Measurements from ENCODE around the gene ANKRD11.

Gene ANKRD11

DNA sequence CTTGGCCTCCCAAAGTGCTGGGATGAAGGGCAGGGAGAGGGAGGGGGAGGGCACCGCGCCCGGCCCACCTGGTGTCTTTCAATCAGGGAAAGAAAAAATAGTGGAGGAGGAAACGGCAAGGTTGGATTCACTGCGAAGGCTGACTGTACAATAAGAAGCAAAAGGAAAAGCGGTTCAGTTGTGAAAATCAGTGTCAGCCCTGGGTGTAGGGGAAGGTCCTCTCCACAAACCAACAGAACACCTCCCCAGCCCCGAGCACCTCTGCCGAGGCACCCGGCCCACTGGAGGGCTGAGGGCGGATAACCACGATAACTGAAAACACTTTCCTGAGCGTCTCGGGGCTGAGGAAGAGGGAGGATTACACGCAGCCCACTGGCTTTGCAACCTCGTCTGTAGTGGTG lies 16.4 kb upstream of the ANKRD11 start:
- DNase-seq, result no peak

DNA sequence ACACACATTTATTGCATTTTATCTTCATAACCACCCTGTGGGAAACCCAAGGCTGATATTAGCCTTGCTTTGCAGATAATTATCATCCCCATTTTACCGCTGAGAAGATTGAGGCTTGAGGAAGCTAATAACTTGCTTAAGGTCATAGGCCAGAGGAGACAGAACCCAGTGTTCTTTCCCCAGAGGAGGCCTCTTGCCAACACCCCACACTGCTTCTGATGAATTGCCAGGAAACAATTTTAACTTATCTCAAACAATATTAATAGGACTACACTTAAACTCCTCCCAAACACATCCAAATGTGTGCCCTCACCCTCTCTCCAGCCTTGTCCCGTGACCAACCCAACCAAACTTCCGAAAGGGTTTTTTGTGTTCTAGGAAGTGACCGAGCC lies 15.7 kb upstream of the ANKRD11 start:
- no peak for DNase-seq

DNA sequence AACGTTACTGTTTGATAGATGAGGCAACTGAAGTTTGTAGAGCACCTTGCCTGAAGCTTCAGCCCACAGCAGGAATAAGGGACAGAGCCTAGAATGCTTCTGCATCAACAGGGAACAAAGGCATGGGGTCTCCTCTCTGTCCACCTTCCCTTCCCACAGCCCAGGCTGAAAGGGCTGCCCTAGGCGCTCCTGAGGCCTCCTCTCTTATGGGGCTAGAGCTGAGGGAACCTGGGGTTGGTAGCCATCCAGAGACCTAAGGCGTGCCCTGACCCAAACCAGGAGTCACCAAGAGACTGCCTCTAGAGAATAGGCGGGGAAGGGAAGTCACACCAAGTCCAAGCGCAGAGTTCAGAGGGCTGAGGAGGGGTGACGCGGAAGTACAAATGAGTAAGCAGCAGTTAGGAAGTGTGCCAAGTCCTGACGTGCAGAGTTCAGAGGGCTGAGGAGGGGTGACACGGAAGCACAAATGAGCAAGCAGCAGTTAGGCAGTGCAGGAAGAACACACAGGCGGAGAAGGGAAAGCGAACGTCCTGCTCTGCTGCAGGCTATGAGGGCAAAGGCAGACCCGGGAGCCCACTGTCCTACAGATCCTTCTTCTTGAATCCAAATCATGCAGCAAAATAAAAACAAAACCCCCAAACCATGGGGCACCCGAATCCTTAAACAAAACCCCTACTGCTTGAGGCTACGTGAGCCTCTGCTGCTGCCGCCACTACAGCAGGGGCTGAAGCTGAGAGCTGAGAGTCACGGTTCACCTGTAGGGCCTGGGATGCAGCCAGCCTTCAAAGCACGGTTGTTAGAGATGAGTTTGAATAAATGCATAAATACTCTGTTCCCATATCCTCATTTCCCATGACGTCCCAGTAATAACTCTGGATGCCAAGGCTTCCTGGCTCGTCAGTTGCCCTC lies 15.1 kb upstream of the ANKRD11 start:
- peak; percentile 63 for DNase-seq

DNA sequence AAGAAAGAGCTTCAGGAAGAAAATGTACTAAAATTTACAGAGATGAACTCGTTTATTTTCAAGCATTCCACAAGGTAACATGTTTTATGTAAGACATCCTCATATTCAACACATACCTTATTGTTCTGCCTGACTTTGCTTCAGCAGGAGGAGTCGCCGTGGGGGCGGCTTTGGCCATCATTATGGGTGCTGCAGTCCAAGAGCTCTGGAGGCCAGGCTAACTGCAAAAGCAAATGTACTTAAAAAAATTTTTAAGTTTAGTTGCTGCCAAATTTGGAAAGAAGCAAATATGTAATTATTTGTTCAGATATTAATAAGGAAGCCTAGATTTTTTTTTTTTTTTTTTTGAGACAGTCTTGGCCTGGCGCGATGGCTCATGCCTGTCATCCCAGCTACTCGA lies 13.7 kb upstream of the ANKRD11 start:
- DNase-seq, result no peak

DNA sequence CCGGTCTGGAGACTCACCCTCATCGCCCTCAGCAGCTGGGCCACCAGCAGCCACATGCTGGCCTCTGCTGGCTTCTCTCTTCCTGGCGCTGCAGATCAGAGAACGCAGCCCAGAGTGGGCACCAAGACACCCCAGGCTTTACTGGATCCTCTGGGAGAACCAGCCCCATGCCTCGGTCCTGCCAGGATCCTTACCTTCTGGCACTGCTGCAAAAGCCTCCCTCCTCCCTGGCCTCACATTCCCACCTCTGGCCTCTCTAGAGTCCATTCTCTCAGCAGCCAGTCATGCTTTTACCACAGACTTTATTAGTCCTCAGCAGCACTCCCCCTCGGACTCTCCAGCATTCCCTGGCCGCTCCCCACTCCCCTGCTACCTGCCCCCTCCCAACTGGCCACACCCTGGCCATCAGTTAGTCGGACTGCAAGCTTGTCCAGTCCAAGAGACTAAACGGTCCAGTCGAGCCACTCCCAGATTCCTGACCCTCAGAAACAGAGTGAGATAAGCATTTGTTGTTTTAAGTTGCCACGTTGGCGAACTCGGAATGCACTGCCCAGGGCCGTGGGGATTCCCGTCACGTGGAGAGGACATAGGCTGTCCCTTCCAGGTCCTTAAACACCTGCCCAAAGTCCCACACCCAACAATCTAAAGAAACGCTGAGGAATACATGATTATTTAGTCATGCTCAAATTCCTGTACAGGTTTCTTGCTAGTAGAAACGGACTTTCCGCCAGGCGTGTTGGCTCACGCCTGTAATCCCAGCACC lies 11.9 kb upstream of the ANKRD11 start:
- no peak for DNase-seq

DNA sequence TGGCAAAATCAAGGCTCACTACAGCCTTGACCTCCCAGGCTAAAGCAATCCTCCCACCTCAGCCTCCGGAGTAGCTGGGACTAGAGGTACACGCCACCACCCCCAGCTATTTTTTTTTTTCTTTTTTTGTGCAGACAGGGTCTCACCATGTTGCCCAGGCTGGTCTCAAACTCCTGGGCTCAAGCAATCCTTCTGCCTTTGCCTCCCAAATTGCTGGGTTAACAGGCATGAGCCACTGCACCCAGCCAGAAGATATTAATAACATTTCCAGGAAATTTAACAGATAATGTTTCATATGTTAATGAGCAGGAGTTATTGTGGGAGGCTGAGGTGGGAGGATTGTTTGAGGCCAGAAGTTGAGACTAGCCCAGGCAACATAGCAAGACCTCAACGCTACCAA lies 9.4 kb upstream of the ANKRD11 start:
- DNase-seq, result no peak

DNA sequence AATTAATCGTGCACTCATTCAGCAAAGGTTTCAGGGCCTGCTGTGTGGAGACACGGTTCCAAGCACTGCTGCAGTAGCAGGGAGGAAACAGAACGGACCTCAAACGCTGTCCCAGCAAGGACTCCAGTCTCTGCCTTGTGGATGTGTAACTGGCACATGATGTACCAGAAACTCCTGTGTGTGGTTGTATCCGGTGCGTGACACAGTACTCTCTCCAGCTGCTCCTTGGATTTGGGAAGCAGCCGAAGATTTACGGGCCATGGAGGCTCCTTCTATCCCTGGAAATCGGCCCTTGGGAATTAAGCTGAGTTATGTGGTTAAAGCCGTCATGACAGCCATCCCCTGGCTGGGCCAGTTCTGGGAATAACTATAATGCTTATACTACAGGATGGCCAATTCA lies 8.5 kb upstream of the ANKRD11 start:
- DNase-seq, result peak; percentile 95

DNA sequence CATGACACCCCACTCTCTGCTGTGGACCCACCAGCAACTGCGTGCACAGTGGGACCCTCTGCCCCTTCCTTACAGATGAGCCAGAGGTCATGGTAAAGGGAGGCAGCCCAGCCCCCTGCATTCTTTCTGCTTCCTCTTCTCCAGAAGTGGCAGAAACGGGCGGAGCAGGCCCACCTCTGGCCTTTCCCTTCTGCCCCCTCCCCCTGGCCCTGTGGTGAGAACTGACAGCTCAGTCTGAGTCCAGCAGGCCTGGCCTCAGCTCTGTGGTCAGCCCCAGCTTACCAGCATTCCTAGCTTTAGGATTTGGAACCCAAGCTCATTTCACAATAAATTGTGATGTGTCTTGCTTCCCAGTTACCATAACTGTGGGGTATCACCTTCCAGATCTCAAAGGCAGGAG lies 4.8 kb upstream of the ANKRD11 start:
- DNase-seq, result peak; percentile 62

DNA sequence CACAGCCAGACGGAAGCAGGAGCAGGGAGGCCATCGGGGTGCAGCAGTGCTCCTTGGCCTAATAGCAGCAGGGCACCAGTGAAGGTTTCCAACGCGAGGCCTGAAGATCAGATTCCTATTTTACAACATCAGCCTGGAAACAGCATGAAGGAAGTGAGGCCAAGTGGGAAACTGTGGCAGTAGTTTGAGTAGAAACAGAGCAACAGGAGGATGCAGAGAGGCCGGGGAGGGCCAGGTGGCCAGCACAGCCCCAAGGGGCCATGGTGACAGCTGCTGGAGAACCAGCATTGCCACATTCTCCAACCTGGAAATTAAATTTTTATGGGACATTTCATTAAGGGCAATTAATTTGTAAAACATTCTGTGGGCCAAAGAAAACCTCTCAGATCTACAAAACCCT lies 3.4 kb upstream of the ANKRD11 start:
- DNase-seq, result no peak

DNA sequence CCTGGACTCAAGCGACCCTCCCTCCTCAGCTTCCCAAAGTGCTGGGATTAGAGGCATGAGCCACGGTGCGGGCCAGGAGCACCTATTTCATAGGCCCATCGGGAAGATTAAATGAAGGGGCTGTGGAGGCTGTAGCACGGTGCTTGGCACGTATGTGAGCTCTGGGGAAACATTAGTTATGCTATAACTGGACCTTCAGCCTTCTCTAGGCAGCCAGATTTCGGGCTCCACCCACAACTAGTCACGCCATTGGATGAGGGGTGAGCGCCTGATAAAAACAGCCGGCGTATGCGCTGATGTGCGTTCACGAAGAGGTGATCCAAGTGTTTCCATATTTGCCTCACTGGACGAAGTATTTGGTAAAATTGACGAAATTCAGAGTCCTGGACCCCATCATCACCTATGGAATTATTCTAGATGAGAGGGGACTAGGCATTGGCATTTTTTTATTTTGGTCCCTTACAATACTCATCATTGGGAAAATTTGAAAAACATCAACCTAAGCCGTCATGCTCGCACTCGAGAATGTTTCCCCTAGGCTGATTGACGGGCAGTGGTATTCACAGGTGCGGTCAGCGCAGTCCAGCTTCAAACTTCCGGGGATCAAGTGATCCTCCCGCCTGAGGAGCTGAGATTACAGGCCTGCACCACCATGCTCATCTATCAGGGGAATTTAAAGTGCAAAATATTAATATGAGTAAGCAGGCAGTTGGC lies 1.8 kb upstream of the ANKRD11 start:
- DNase-seq, result no peak

DNA sequence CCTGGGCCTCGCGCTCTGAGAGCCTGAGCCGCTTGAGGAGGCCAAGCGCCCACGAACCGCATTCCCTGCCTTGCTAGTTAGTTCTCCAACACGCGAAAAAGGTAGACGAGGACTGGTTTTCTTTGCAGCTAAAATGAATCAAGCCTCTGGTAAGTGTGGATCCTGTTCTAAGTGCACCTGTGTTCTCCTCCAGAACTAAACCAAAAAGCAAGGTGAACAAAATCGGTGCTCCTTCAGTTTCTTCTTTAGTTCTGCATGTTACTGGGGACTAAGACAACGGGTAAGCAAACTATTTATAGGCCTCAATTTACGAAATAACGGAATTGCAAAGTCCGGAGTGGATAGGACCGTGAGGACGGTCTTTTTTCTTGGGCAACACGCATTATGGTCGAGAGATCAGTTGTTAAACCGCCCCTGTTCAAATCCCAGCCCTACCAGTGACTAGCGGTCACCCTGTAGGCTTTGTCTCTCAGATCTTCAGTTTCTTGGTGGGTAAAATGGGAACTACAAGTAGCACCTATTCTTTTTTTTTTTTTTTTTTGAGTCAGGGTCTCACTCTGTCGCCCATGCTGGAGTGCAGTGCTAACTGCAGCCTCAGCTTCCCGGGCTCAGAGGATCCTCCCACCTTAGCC lies 993 bp upstream of the ANKRD11 start:
- no peak for DNase-seq

DNA sequence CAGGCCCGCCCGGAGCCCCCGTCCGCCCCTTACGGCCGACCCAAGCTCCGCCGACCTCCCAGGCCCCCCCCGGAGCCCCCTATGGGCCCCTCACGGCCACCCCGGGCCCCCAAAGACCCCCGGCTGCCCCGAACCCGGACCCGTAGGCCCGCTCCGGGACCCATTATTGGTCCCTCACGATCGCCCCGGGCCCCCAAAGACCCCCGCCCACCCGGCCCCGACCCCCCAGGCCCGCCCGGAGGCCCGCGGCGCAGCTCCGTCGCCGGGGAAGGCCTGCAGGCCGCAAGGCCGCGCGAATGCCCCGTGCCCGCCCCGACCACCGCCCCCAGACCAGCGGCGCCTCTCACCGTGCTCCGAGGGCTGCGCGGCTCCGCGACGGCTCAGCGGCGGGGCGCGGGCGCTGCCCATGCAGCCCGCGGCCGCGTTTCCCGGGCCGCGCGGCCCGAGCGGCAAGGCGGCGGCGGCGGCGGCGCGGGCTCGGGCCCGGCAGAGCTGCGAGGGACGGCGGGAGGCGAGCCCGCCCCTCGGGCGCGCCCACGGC lies 393 bp downstream of the ANKRD11 start:
- DNase-seq, result no peak

DNA sequence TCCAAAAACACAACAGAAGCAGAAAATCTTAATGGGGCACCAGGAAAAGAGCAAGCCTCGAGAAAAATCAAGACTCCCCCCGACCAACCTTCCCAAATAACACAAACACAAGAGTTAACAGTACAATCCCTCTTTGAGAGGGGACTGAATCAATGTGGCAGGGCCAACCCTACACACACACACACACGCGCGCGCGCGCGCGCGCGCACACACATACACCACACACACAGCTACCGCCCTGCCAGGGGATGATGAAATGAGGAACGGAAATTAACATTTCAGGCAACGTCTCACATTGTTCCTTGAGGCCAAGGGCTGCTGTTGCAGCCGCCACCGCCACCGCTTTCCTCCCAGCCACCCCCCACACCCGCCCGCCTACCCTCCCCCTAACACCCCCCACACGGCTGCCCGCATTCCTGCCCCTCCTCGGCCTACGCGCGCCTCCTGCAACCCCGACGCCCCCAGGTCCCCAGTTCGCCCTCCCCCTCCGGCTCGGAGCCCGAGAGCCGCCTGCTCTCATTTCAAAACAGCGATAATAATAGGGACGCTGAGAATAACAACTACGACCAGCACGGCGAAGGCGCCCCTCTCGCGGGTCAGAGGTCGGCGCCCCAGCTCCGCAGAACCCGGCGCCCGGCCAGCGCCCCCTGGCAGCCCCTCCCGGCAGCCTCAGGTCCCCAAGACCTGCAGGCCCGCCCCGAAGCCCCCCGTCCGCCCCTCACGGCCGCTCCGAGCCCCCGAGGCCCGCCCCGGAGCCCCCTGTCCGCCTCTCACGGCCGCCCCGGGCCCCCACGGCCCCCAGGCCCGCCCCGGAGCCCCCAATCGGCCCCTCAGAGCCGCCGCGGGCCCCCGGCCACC lies 1.1 kb downstream of the ANKRD11 start:
- peak; percentile 97 for DNase-seq

DNA sequence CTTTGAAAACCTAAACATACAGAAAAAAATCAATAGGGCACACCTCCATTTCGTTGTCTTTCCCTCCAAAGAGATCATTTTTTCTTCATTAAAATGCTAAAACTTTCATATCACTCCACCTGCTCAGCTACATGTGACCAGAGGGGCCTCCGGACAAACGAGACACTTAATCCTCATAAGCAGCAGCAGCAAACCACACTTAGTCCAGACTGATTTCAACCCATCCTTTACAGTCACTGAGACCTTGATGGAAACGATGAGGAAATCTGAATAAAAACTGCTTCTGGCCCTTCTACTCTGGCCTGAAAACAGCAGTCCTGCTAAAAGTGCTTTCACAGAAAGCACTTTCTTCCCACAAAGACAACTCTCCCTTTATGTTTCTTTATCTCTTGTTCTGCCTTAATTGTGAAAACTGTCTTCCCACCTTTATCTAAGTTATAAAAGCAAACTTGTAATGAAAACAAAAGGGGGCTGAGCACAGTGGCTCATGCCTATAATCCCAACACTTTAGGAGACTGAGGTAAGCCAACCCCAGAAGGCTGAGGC lies 4.6 kb downstream of the ANKRD11 start:
- no peak for DNase-seq

DNA sequence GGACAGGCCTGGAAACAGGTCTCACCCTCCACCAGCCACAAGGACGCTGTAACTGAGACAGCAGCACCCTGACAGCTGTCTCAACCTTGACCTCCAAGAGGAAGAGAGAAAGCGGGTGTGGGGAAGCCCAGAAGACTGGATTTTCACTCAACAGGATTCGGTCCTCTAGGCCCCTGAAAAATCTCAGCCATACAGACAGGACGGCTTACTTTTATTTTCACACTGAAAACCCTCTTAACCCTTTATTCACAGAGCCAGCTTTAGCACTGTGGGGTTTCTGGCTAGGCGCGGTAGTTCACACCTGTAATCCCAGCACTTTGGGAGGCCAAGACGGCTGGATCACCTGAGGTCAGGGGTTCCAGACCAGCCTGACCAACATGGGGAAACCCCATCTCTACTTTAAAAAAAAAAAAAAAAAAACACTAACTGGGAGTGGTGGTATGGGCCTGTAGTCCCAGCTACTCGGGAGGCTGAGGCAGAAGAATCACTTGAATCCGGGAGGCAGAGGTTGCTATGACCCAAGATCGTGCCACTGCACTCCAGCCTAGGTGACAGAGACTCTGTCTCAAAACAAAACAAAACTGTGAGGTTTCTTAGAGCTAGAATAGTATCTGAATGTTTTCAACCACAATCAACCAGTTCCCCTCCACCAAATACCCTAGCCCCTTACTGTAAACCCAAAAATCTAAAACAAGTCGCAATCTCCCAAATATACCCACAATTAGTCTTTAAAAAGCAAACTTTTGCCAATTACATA lies 5.3 kb downstream of the ANKRD11 start:
- no peak for DNase-seq

DNA sequence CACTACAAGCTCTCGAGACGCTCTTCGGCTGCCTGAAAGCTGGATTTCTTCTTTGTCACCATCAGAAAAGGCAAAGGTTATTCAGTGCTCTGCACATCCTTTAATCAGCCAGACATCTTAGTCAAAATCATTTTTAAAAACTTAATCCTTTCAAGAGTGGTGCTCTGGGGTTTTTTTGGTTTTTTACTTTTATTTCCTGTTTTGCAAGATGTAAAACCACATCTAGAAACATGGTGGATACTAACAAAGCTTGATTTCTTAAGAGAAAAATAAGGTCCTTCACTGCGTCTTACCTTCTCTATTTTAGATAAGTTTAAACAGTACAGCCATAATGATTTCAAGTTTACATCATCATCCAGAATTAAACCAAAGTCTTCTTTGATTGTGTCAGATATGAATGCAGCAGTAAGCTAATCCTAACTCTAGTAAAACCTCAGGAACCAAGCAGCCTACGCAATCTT lies 6.3 kb downstream of the ANKRD11 start:
- DNase-seq, result no peak

DNA sequence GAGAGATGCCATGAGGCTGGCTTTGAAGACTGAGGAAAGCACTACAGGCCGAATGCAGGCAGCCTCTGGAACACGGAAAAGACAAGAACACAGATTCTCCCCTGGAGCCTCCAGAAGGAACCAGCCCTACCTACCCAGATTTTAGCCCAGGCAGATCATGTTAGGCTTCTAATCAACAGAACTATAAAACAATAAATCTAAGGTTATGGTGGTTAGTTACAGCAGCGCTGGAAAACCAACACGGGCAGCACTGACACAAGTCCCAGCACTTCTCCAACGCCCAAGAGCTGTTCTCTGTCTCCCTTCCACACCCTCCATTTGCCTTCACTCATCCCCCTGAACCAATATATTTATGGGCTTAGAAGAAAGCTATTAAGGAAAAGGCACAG lies 7.5 kb downstream of the ANKRD11 start:
- no peak for DNase-seq

DNA sequence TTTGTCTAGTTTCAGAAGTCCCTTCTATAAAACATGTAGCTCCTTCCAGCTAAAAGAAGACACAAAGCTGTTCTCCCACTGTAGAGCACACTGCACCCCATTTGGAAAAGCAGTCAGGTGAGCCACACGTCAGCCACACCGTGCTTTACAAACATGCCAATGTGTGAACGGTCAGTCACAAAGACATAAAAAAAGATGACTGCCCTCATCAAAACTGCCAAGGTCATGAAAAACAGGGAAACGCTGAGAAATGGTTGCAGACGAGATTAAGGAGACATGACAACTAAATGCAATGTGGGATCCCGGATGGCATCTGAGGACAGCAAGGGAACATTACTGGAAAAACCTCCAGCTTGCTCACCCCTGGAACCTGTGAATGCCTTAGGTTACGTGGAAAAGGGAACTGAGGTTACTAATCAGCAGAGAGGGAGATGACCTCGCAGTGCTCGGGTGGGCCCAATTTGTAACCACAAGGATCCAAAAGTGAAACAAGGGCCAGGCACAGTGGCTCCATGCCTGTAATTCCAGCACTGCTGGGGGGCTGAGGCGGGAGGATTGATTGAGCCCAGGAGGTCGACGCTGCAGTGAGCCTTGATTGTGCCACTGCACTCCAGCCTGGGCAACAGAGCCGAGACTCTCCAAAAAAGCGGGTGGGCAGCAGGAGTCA lies 8.1 kb downstream of the ANKRD11 start:
- DNase-seq, result no peak

DNA sequence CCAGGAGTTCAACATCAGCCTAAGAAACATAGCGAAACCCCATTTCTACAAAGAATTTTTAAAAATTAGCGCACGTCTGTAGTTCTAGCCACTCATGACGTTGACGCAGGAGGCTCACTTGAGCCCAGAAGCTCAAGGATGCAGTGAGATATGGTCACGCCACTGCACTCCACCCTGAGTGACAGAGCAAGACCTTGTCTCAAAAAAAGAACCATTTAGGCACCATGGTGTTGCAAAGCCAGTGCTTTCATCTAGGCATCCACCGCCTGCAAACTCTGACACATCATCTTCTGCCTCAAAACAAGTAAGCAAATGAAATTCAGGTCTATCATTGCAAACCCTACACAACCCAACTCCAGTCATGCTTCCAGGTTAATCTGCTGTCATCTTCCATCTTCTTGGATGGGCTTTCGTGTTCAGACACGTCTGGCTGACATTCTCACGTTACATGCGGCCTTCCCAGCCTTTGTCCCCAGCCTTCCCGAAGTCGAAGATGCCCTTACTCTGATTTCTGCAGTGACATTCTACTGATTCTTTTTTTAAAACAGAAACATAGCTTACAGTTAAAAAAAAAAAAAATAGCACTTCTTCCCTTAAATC lies 8.9 kb downstream of the ANKRD11 start:
- no peak for DNase-seq
